ENCODE measurements around the gene HYI.

HYI gene

DNA sequence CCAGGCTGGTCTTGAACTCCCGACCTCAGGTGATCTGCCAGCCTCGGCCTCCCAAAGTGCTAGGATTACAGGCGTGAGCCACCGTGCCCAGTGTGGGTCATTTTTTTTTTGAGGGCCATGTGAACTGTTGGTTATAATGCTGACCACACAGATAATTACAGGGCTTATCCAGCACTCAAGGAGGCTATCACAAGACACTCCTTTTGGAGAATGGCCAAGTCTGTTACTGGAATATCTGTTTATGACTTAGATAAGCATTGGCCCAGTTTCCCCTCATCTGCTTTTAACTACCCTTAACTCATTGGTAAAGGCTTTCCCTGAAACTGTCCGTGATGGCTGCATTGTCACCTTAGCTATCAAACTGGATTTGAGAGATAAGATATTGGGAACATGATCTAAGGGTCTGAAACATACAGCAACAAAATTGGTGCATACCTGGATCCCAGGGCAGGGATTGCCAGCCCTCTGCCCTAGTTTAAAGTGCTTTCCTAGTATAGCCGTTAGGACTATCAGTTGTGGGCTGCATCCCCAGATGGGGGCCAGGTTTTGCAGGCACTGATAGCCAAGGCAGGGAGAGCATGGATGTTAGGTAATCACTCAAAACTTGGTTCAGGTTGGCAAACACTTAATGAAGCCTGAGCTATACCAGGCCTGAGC, 48.4 kb downstream of the HYI start:
- FAIRE-seq, result no peak
- DNase-seq (ENCODE audit: insufficient read length, low spot score), result no peak

GRCh38 chr1:43404353-43404752, 49.4 kb downstream of the HYI start:
- no peak for DNase-seq (ENCODE audit: insufficient read length, low spot score)
- no peak for FAIRE-seq

DNA sequence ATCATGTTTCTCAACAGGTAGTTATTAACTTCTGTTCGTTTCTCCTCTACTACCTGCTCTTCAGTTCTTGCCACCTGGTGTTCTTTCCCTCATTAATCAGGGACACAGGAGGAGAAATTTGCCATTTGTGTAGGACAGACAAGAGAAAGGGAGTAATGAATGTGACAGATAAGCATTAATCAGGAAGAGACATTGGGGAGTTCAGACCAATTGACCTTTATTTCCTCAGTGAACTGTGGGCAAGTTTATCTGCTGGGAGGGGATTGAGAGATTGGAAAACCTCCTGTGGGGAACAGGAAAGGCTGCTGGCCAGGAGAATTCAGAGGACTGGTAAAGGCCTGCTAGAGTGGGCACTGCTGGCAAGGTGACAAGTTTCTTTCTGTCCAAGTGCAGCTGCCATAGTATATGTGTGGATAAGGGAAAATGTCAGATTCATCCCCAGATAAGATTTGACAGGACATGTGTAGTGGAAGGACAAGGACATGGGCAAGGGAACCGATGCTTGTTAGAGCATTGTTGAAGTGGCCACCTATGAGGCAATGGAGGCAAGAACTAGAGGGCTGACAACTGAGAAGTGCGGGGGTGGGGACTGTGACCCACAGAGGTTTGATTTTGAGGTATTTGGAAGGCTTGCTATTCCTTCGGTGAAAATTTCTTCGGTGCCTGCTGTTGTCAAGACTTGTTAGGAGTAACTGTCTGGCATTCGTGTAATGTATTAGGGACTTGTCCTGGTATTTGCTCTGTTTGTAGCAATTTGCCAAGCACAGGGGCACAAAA, 51.5 kb downstream of the HYI start:
- no peak for FAIRE-seq
- no peak for DNase-seq (ENCODE audit: insufficient read length, low spot score)
